MG63 (cell line): ENCODE measurements around the gene ARHGAP35. TPM values are rescaled to one million over a fixed set of nuclear protein-coding genes. Genes with fewer than 3 reads are reported as not detected.
"Not testable (repeated sequence)": the region's sequence is repeated elsewhere in the genome, so short reads cannot be mapped to it uniquely, and the experiment has no call there.

Experiments used
- DNase-seq: peaks from one replicate; pipeline ENCODE4 v3.0.0-alpha.2; 2020
- H3K27me3 ChIP-seq: fragments of 250-450 bp; sonication (Bioruptor Pico); 2 replicates; pipeline ENCODE4 v1.5.1; 2020; ENCODE audit warnings: mild to moderate bottlenecking, moderate library complexity
- H3K36me3 ChIP-seq: fragments of 250-450 bp; sonication (Bioruptor Pico); 2 replicates; pipeline ENCODE4 v1.5.1; 2020; ENCODE audit warnings: mild to moderate bottlenecking, moderate library complexity
- H3K4me3 ChIP-seq: fragments of 250-450 bp; sonication (Bioruptor Pico); 2 replicates; pipeline ENCODE4 v1.5.1; 2020; ENCODE audit warnings: mild to moderate bottlenecking, moderate library complexity
- H3K9me3 ChIP-seq: fragments of 250-450 bp; sonication (Bioruptor Pico); 2 replicates; pipeline ENCODE4 v1.5.1; 2020; ENCODE audit warnings: mild to moderate bottlenecking, moderate library complexity
- total RNA-seq: library from RNA; depleted of rRNA; stranded (reverse); fragments of >200 nt; shearing (Covaris generic); gene quantifications from 2 replicates; pipeline ENCODE4 v1.2.3, GENCODE V29; 2014; ENCODE audit warnings: low replicate concordance; rRNA removed

The ARHGAP35 gene
- 7.8 and 14.7 TPM in 2 replicates for total RNA-seq

DNA sequence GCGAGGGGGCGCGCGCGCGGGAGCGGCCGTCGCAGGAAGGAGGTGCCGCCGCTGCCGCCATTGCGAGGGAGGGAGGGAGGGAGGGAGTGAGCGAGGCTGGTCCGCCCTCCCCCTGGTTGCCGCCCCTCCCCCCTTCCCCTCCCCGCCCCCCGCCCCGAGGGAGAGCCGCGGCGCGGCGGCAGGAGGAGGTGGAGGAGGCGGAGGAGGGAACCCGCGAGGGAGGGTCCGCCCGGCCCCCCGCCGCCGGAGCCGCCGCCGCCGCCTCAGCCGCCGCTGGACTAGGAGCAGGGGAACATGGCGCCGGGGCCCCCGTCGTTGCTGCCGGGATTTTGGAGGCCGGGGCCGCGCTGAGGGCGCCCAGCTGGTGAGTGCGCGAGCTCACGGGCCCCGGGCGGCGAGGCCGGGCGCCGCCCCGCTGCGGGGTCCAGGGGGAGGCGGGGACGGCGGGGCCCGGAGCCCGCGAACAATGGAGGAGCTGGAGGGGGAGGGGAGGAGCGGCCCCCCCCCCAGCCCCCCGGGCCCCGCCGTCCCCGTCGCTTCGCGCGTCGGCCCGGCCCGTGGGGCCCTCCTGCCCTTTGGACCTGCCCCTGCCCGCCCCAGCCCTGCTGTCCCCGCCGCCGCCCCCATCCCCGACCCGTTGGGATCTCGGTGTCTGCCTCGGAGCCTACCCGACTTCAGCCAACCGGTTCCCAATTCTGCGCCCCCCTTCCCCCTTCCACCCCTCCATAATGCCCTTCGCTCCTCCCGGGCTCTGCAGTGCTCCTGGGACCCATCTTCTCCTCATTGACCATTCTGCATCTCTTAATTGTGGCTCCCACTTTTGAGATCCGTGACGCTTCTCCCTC lies at the start of gene ARHGAP35:
Gene ARHGAP35, plus strand, starts transcription at position 152 of the 845 bp plus-strand sequence. CDS start 57,679 bp downstream, outside the sequence.
- Histone ChIP-seq H3K36me3 (peaks cover 13% of the 10 kb centered on the region), H3K9me3 (no peaks in the 10 kb centered on the region), H3K4me3 (peak within 1 kb of the TSS; percentile 82), H3K27me3 (no peaks in the 10 kb centered on the region)
- peak; percentile 30 for DNase-seq

DNA sequence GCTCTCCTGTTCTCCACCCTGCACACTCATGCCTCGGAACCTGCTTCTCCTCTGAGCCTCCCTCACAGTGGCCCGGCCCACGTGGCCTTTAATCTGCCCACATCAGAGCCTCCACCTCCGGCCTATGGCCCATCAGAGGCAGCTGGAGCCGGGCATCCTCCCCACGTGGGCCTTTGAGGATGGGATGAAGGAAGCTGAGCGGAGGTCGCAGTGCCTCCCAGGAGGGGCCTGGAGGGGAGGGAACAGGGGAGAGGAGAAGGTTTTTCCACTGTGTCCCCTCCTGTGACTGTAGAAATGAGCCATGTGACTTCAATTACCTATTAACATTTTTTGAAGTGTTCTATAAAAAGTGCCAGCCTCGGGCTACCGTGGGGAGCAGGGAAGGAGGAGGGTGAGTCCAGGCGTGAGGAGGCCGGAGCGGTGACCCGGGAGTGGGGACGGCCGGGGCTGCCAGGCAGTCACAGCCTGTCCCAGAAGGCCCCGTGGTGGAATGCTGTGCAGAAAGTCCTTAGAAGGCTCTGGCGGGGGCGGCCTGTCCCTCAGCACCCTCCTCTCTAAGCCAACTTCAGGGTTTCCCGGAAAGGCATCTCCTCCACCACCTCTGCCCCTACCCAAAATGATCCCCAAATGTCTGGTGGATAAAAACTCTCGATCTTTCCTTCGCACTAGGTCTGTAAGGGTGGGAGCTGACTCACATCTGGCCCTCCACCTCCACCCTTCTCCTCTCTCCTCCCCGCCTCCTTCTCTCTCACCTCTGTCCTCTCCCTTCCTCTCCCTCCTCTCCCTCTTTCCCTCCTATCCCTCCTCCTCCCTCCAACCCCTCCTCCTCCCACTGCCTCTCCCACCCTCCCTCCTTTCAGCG lies 47.6 kb upstream of the ARHGAP35 start:
- no peaks in the 10 kb centered on the region for H3K9me3 ChIP-seq
- DNase-seq, result no peak
- H3K27me3 ChIP-seq, result no peaks in the 10 kb centered on the region
- H3K36me3 ChIP-seq, result no peaks in the 10 kb centered on the region
- no peak overlapping the region for H3K4me3 ChIP-seq

DNA sequence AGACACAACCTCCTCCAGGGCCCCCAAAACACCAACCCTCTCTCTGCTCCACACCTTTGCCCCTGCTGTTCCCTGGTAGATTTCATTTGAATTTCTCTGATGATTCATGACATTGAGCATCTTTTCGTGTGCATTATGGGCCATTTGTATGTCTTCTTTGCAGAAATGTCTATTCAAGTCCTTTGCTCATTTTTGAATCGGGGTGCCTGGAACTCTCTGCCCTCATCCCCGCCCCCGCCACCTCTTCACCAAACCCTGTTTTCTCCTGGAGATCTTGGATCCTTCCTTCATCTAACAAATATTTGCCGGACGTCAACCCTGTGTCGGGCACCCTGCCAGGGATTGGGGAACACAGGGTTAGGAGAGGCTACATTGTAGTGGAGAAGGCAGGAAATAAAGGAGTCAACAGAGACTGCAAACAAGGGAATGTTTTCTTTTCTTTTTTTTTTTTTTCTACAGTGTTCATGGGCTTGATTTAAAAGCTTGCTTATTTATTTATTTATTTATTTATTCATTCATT lies 46.9 kb upstream of the ARHGAP35 start:
- no peak overlapping the region for H3K4me3 ChIP-seq
- H3K27me3 ChIP-seq, result no peaks in the 10 kb centered on the region
- H3K36me3 ChIP-seq, result no peaks in the 10 kb centered on the region
- DNase-seq, result no peak
- no peaks in the 10 kb centered on the region for H3K9me3 ChIP-seq

GRCh38 chr19:46815833-46816627 lies 44.8 kb upstream of the ARHGAP35 start:
- no peaks in the 10 kb centered on the region for H3K9me3 ChIP-seq
- H3K27me3 ChIP-seq, result no peaks in the 10 kb centered on the region
- H3K36me3 ChIP-seq, result no peaks in the 10 kb centered on the region
- H3K4me3 ChIP-seq, result no peak overlapping the region
- no peak for DNase-seq

- Histone ChIP-seq H3K4me3 (no peak overlapping the region), H3K9me3 (no peaks in the 10 kb centered on the region)
- peak; percentile 29 for DNase-seq
These were observed 42.0 kb upstream of the ARHGAP35 start for GRCh38 chr19:46818812-46819211.

GRCh38 chr19:46821512-46822409 lies 39.0 kb upstream of the ARHGAP35 start:
- Histone ChIP-seq H3K36me3 (no peaks in the 10 kb centered on the region), H3K9me3 (no peaks in the 10 kb centered on the region), H3K27me3 (no peaks in the 10 kb centered on the region), H3K4me3 (no peak overlapping the region)
- DNase-seq, result no peak

More at GRCh38 chr19:46818812-46819211, 42.0 kb upstream of the ARHGAP35 start:
- H3K36me3 ChIP-seq, result no peaks in the 10 kb centered on the region
- no peaks in the 10 kb centered on the region for H3K27me3 ChIP-seq

GRCh38 chr19:46822410-46822787 lies 38.4 kb upstream of the ARHGAP35 start:
- not testable (repeated sequence) for H3K36me3 ChIP-seq, H3K9me3 ChIP-seq, H3K27me3 ChIP-seq, DNase-seq, H3K4me3 ChIP-seq

DNA sequence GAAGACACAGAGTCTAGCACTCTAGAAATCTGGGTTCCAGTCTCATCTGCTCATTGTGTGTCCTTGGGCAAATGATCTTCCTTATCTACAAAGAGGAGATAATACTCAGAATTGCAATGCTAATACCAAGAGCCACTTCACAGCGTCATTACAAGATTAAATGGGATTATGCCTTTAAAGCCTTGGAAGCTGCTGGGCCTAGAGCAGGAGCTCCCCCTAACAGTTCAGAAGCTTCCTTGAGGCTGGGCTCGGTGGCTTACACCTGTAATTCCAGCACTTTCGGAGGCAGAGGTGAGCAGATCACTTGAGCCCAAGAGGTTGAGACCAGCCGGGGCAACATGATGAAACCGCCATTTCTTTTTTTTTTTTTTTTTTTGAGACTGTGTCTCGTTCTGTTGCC lies 37.7 kb upstream of the ARHGAP35 start:
- no peaks in the 10 kb centered on the region for H3K27me3 ChIP-seq
- H3K36me3 ChIP-seq, result no peaks in the 10 kb centered on the region
- no peak for DNase-seq
- no peaks in the 10 kb centered on the region for H3K9me3 ChIP-seq
- no peak overlapping the region for H3K4me3 ChIP-seq

- Histone ChIP-seq H3K4me3 (no peak overlapping the region), H3K36me3 (no peaks in the 10 kb centered on the region), H3K27me3 (no peaks in the 10 kb centered on the region), H3K9me3 (no peaks in the 10 kb centered on the region)
- no peak for DNase-seq
These were observed 35.7 kb upstream of the ARHGAP35 start for GRCh38 chr19:46824890-46825730.

DNA sequence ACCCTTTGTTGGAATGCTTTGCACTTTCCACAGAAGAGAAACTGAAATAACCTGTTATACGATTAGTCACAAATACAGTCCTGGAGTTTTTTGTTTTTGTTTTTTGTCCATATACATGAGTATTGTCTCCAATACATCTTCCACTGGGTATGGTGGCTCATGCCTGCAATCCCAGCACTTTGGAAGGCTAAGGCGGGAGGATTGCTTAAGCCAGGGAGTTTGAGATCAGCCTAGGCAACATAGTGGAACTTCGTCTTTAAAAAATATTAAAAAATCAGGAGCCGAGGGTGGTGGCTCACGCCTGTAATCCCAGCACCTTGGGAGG lies 35.1 kb upstream of the ARHGAP35 start:
- no peaks in the 10 kb centered on the region for H3K36me3 ChIP-seq
- no peaks in the 10 kb centered on the region for H3K9me3 ChIP-seq
- no peak for DNase-seq

DNA sequence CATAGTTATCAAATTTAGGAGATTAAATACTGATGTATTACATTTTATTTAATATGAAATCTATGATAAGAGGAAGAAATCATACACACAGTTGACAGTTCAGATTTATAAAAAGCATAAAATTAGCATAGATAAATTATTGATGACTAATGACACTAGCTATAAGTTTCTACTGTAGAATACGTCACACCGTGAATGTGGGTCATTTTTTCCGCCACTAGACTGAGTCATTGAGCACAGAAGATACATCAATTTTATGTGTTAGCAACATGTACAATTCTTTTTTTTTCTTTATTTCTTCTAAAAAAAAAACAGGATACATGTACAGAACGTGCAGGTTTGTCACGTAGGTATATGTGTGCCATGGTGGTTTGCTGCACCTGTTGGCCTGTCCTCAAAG lies 32.3 kb upstream of the ARHGAP35 start:
- no peak for DNase-seq

More for the DNA sequence above, 35.1 kb upstream of the ARHGAP35 start:
- H3K4me3 ChIP-seq, result no peak overlapping the region
- H3K27me3 ChIP-seq, result no peaks in the 10 kb centered on the region

DNA sequence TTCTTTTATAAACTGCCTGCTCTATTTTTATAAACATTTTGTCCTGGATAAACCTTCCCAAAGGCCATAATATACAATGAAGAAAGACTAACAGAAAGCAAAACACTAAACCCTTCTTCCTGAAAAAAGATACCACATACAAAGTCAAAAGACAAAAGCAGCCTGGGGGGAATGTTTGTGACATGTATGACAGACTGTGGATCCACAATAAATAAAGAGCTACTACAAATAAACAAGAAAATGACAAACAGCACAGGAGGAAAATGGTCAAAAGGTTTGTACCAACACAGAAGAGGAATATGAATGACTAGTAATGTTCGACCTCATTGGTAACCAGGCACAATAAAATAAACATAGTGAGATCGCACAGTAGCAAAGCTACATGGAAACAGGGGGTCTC lies 29.9 kb upstream of the ARHGAP35 start:
- DNase-seq, result no peak
- H3K9me3 ChIP-seq, result no peaks in the 10 kb centered on the region
- H3K27me3 ChIP-seq, result no peaks in the 10 kb centered on the region; the same call in 1 of the 2 replicates
- no peak overlapping the region for H3K4me3 ChIP-seq
- H3K36me3 ChIP-seq, result peaks cover 9% of the 10 kb centered on the region

More for the DNA sequence above, 32.3 kb upstream of the ARHGAP35 start:
- no peaks in the 10 kb centered on the region for H3K36me3 ChIP-seq
- H3K4me3 ChIP-seq, result no peak overlapping the region
- no peaks in the 10 kb centered on the region for H3K27me3 ChIP-seq
- H3K9me3 ChIP-seq, result no peaks in the 10 kb centered on the region

DNA sequence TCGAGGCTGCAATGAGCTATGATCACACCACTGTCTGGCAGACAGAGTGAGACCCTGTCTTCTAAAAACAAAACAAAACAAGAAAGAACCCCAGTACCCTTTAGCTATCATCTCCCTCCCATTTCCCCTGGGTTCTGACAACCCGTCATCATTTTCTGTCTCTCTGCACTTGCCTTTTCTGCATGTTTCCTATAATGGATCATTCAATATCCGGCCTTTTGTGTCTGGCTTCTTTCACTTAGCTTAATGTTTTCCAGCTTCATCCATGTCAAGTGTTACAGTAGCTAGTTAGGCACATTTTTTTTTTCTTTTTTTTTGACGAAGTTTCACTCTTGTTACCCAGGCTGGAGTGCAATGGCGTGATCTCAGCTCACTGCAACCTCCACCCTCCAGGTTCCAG lies 26.7 kb upstream of the ARHGAP35 start:
- Histone ChIP-seq H3K27me3 (no peaks in the 10 kb centered on the region; the same call in 1 of the 2 replicates), H3K4me3 (no peak overlapping the region), H3K9me3 (no peaks in the 10 kb centered on the region), H3K36me3 (peaks cover 37% of the 10 kb centered on the region)
- no peak for DNase-seq

DNA sequence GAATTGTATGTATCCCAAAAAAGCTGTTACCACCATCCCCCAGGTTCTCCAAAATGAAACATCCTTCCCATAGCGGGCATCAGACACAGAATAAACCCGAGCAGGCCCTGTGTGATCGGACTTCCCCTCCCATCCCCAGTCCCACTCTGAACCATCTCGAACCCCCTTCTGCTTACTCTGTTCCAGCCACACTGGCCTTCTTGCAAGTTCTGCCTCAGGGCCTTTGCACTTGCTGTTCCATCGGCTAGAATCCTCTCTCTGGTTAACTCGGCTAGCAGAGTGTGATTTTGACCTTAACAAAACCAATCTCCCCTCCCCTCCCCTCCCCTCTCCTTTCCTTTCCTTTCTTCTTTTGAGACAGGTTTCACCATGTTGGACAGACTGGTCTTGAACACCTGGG lies 25.8 kb upstream of the ARHGAP35 start:
- DNase-seq, result no peak
- Histone ChIP-seq H3K4me3 (no peak overlapping the region), H3K27me3 (no peaks in the 10 kb centered on the region; the same call in 1 of the 2 replicates), H3K9me3 (no peaks in the 10 kb centered on the region), H3K36me3 (peaks cover 45% of the 10 kb centered on the region)

DNA sequence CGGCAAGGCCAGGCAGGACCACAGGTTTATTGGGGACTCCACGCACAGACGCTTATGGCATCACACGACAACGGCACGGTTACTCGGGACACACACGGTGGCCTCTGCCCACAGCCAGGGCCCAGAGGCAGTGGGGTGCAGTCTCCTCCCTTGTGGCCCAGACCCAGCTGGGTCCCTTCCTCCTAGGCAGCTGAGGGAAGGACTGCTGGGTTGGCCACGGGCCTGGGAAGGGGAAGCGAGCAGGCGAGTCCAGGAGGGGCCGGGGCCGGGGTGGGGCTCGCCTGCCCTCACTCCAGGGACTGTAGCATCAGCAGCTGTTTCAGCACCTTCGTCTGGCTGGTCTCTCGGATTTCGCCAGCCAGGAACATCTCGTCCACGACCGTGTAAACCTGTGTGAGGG lies 22.6 kb upstream of the ARHGAP35 start:
- H3K36me3 ChIP-seq, result peaks cover 73% of the 10 kb centered on the region
- no peaks in the 10 kb centered on the region for H3K9me3 ChIP-seq
- DNase-seq, result no peak
- no peak overlapping the region for H3K4me3 ChIP-seq
- no peaks in the 10 kb centered on the region; the same call in 1 of the 2 replicates for H3K27me3 ChIP-seq
